KMS-11 (cell line): Measurements from ENCODE around the gene MST1R.

Source experiments
- H2AFZ ChIP-seq: fragments of 200-600 bp; sonication (generic); 2 replicates; pipeline ENCODE4 v1.6.1; 2016; ENCODE audit warnings: antibody characterized with exemption, mixed run types, low read depth
- H3K27ac ChIP-seq: fragments of 200-600 bp; sonication (generic); 2 replicates; pipeline ENCODE4 v1.6.1; 2016; ENCODE audit warnings: mild to moderate bottlenecking, mixed run types
- H3K27me3 ChIP-seq: fragments of 200-600 bp; sonication (generic); 2 replicates; pipeline ENCODE4 v1.6.1; 2017; ENCODE audit warnings: mild to moderate bottlenecking, low read depth, mixed run types, moderate library complexity; ENCODE audit not compliant: insufficient read depth
- H3K36me3 ChIP-seq: fragments of 200-600 bp; sonication (generic); 2 replicates; pipeline ENCODE4 v1.6.1; 2017; ENCODE audit warnings: mild to moderate bottlenecking, mixed run types; ENCODE audit not compliant: insufficient read depth
- H3K4me1 ChIP-seq: fragments of 200-600 bp; sonication (generic); 2 replicates; pipeline ENCODE4 v1.6.1; 2016; ENCODE audit warnings: mild to moderate bottlenecking, low read depth, mixed run types; ENCODE audit not compliant: poor library complexity, severe bottlenecking
- H3K4me2 ChIP-seq: fragments of 200-600 bp; sonication (generic); 2 replicates; pipeline ENCODE4 v1.7.0; 2016; ENCODE audit warnings: mild to moderate bottlenecking, mixed run types
- H3K4me3 ChIP-seq: fragments of 200-600 bp; sonication (generic); IDR thresholded peaks from 2 replicates; pipeline ENCODE4 v1.6.1; 2017; ENCODE audit warnings: low read depth, low read length, mixed read lengths; ENCODE audit not compliant: insufficient read depth
- H3K79me2 ChIP-seq: fragments of 200-600 bp; sonication (generic); 2 replicates; pipeline ENCODE4 v1.6.1; 2016; ENCODE audit warnings: low read depth, mixed run types; ENCODE audit not compliant: insufficient read depth
- H3K9ac ChIP-seq: fragments of 200-600 bp; sonication (generic); 2 replicates; pipeline ENCODE4 v1.6.1; 2016; ENCODE audit warnings: mild to moderate bottlenecking, mixed run types
- H4K20me1 ChIP-seq: fragments of 200-600 bp; sonication (generic); 2 replicates; pipeline ENCODE4 v1.6.1; 2016; ENCODE audit warnings: mild to moderate bottlenecking, mixed run types; ENCODE audit not compliant: insufficient read depth
- CTCF ChIP-seq: fragments of 200-600 bp; sonication (generic); conservative IDR thresholded peaks from 2 replicates; pipeline ENCODE4 v1.6.1; 2017; ENCODE audit warnings: low read depth, mild to moderate bottlenecking, antibody characterized with exemption, low read length, moderate library complexity, mixed read lengths

MST1R gene

GRCh38 chr3:49867400-49867799 lies 36.3 kb downstream of the MST1R start:
- Histone ChIP-seq H2AFZ (no peak overlapping the region), H3K9ac (no peak overlapping the region), H3K79me2 (no peaks in the 10 kb centered on the region), H3K4me1 (no peaks in the 10 kb centered on the region), H3K27me3 (peaks cover 2% of the 10 kb centered on the region; the same call in 1 of the 2 replicates), H3K4me2 (no peak overlapping the region), H3K4me3 (no peak overlapping the region), H4K20me1 (no peaks in the 10 kb centered on the region), H3K36me3 (no peaks in the 10 kb centered on the region), H3K27ac (no peak overlapping the region)
- TF ChIP-seq CTCF = no peak

GRCh38 chr3:49865198-49865784 lies 38.4 kb downstream of the MST1R start:
- Histone ChIP-seq H3K4me2 (no peak overlapping the region), H3K79me2 (no peaks in the 10 kb centered on the region), H3K4me3 (no peak overlapping the region), H3K4me1 (no peaks in the 10 kb centered on the region), H2AFZ (no peak overlapping the region), H4K20me1 (no peaks in the 10 kb centered on the region), H3K27me3 (peaks cover 2% of the 10 kb centered on the region; the same call in 1 of the 2 replicates), H3K9ac (no peak overlapping the region), H3K36me3 (no peaks in the 10 kb centered on the region), H3K27ac (no peak overlapping the region)
- no peak for TF ChIP-seq CTCF

DNA sequence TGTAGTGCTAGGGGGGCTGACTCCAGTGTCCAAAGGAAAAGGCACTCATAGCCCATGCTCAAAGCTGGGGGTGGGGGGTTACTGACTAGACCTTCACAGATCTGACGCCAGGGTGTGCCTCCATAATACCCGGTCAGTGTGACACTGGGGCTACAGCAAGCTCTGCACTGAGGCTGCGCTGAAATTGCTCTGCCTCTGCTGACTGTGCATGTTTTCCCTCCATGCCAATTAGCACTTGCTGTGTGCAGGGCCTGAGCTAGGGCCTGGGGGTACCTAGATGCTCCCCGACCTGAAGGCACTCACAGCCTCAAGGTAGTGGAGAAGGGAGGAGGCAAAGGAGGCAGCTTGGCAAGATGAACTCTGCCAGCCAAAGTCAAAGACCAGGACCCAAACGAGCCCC lies 39.2 kb downstream of the MST1R start:
- no peaks in the 10 kb centered on the region for H3K36me3 ChIP-seq
- peaks cover 2% of the 10 kb centered on the region; the same call in 1 of the 2 replicates for H3K27me3 ChIP-seq
- no peaks in the 10 kb centered on the region for H3K4me1 ChIP-seq
- H3K79me2 ChIP-seq = no peaks in the 10 kb centered on the region
- no peak overlapping the region for H3K4me3 ChIP-seq
- TF ChIP-seq CTCF = no peak
- no peak overlapping the region for H3K9ac ChIP-seq
- H3K4me2 ChIP-seq = no peak overlapping the region
- no peak overlapping the region for H3K27ac ChIP-seq
- H2AFZ ChIP-seq = no peak overlapping the region
- H4K20me1 ChIP-seq = no peaks in the 10 kb centered on the region

DNA sequence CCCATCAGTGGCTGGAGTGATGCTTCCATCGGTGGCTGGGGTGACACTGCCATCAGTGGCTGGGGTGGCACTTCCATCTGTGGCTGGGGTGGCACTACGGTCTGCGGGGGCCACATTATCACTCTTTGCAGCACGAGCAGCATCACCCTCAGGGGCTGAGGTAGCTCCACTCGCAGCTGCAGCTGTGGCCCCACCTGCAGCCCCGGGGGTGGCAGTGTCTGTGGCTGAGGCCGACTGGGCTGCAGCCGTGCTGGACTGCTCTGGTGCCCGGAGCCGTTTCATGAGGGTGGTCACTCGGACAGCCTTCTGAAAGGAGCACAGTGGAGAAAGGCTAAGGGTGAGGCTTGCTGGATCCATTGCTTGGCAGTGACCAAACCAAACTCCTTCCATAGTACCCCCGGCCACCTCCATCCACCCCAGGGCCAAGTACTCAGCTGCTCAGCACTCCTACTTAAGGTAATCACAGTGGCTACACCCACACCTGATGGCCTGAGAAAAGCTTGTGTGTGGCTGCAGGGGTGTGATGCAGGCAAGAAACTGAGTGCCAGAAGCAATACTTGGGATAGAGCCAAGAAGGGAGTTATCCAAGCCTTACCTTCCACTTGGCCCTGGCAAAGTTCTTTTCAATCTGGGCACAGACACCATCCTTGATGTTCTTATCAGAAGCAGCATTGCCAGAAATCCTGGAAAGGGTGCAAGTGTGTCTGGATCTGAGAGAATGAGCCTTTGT lies 43.9 kb downstream of the MST1R start:
- Histone ChIP-seq H3K4me2 (no peak overlapping the region), H3K9ac (no peak overlapping the region), H3K4me1 (no peaks in the 10 kb centered on the region), H2AFZ (no peak overlapping the region), H4K20me1 (no peaks in the 10 kb centered on the region), H3K27me3 (0 out of 2 replicates have a peak, but pooled peaks cover 2% of the 10 kb centered on the region), H3K4me3 (no peak overlapping the region), H3K27ac (no peak overlapping the region), H3K36me3 (no peaks in the 10 kb centered on the region), H3K79me2 (peaks cover 14% of the 10 kb centered on the region; the same call in 1 of the 2 replicates)
- TF ChIP-seq CTCF = no peak
